Gastroesophageal sphincter (tissue), 4 donors: ENCODE measurements around the gene ODC1. TPM values are rescaled to one million over a fixed set of nuclear protein-coding genes. Genes with fewer than 3 reads are reported as not detected.

Source experiments
- ATAC-seq: fragments of 150-250 bp; one replicate; pipeline ENCODE4 v1.9.1; 2016; ENCODE audit warnings: mild to moderate bottlenecking, moderate library complexity
- H3K27ac ChIP-seq, 4 donors: fragments of 200-600 bp; sonication (generic) in 3 of 4; 1 replicate in 3 of 4; 2 replicates in 1 of 4; pipeline ENCODE4 v1.5.1; 2016 to 2019
- H3K27me3 ChIP-seq: fragments of 200-600 bp; sonication (generic); one replicate; pipeline ENCODE4 v1.5.1; 2019
- H3K36me3 ChIP-seq, 2 donors: fragments of 200-600 bp; sonication (generic); one replicate each; pipeline ENCODE4 v1.5.1; 2019; ENCODE audit warnings: control low read depth in 1 of 2
- H3K4me1 ChIP-seq, 3 donors: fragments of 200-600 bp; sonication (generic); 1 replicate in 2 of 3; 2 replicates in 1 of 3; pipeline ENCODE4 v1.5.1; 2016 to 2019; ENCODE audit warnings: control low read depth in 2 of 3
- H3K4me3 ChIP-seq, 2 donors: fragments of 200-600 bp; sonication (generic); one replicate each; pipeline ENCODE4 v1.5.1; 2019; ENCODE audit warnings: mild to moderate bottlenecking in 1 of 2, moderate library complexity in 1 of 2
- H3K9me3 ChIP-seq, 3 donors: fragments of 200-600 bp; sonication (generic); one replicate each; pipeline ENCODE4 v1.5.1; 2017 to 2019; ENCODE audit warnings: control low read depth in 2 of 3
- CTCF ChIP-seq, 4 experiments: fragments of 200-600 bp in 2 of 4; fragments of 450-650 bp in 2 of 4; sonication (generic) in 1 of 4; IDR thresholded peaks; one replicate each; pipeline ENCODE4 v1.5.1; 2017 to 2019; ENCODE audit warnings: antibody characterized with exemption in 4 of 4, mild to moderate bottlenecking in 2 of 4, moderate library complexity in 2 of 4
- EP300 ChIP-seq: sonication (generic); formaldehyde crosslinking; IDR thresholded peaks from one replicate; pipeline ENCODE4 v1.6.1; 2017; ENCODE audit warnings: antibody characterized with exemption, mild to moderate bottlenecking
- POLR2A ChIP-seq, 2 donors: fragments of 450-650 bp; IDR thresholded peaks; one replicate each; pipeline ENCODE4 v1.6.1; 2017; ENCODE audit warnings: antibody characterized with exemption in 2 of 2, mild to moderate bottlenecking in 2 of 2, moderate library complexity in 1 of 2
- POLR2AphosphoS5 ChIP-seq: sonication (generic); formaldehyde crosslinking; IDR thresholded peaks from one replicate; pipeline ENCODE4 v1.6.1; 2017; ENCODE audit warnings: antibody characterized with exemption
- WGBS, 2 donors: methylation state at CpG; one replicate each; pipeline ENCODE4 v1.1.5; 2018; ENCODE audit warnings: low coverage in 1 of 2; 5-methylcytosine and 5-hydroxymethylcytosine counted together
- total RNA-seq, 4 donors: library from RNA; depleted of rRNA; stranded (reverse); fragments of >200 nt; gene quantifications; one replicate each; pipeline ENCODE4 v1.1.0, GENCODE V29; 2016

The ODC1 gene
- total RNA-seq, 4 donors from 2014 or later: 105 to 199 (median 137) TPM

- no peaks in the 10 kb centered on the region for H3K9me3 ChIP-seq
- ATAC-seq: no peak
- TF ChIP-seq POLR2A (IDR thresholded peaks at IDR 0.05) (no peak), POLR2AphosphoS5 (no peak), EP300 (no peak), CTCF (IDR thresholded peaks at IDR 0.05) (no peak)
- H3K27ac ChIP-seq: no peak overlapping the region
- H3K4me3 ChIP-seq: no peak overlapping the region
- no peaks in the 10 kb centered on the region for H3K4me1 ChIP-seq
- 53 to 81% methylated on average over 3 of the region's 12 CpGs for WGBS, 2 donors
- H3K36me3 ChIP-seq: no peaks in the 10 kb centered on the region
- H3K27me3 ChIP-seq: no peaks in the 10 kb centered on the region
Observed at GRCh38 chr2:10469955-10470608, 22.0 kb upstream of the ODC1 start.

- TF ChIP-seq POLR2AphosphoS5: no peak
- TF ChIP-seq CTCF (IDR thresholded peaks at IDR 0.05): no peak
- no peak for TF ChIP-seq POLR2A (IDR thresholded peaks at IDR 0.05)
- no peak for TF ChIP-seq EP300
- H3K4me3 ChIP-seq: no peak overlapping the region
- no peaks in the 10 kb centered on the region for H3K4me1 ChIP-seq
- no peak for ATAC-seq
- no peaks in the 10 kb centered on the region for H3K27me3 ChIP-seq
- H3K27ac ChIP-seq: no peak overlapping the region
- WGBS, 2 donors: no CpG with 5 or more reads among the region's 4 CpGs
- no peaks in the 10 kb centered on the region for H3K36me3 ChIP-seq
- no peaks in the 10 kb centered on the region for H3K9me3 ChIP-seq
Observed at GRCh38 chr2:10469301-10469700, 21.2 kb upstream of the ODC1 start.

GRCh38 chr2:10467401-10467800 is 19.3 kb upstream of the ODC1 start:
- H3K27me3 ChIP-seq: no peaks in the 10 kb centered on the region
- H3K36me3 ChIP-seq: no peaks in the 10 kb centered on the region
- H3K4me1 ChIP-seq: no peaks in the 10 kb centered on the region
- WGBS, 2 donors: 48 to 66% methylated on average over 5 to 10 of the region's 15 CpGs
- ATAC-seq: no peak
- H3K9me3 ChIP-seq: no peaks in the 10 kb centered on the region
- no peak overlapping the region for H3K27ac ChIP-seq
- H3K4me3 ChIP-seq: no peak overlapping the region
- no peak for TF ChIP-seq POLR2A (IDR thresholded peaks at IDR 0.05)
- no peak for TF ChIP-seq EP300
- no peak for TF ChIP-seq CTCF (IDR thresholded peaks at IDR 0.05)
- no peak for TF ChIP-seq POLR2AphosphoS5

GRCh38 chr2:10466801-10467200 is 18.7 kb upstream of the ODC1 start:
- Histone ChIP-seq H3K27ac (no peak overlapping the region), H3K4me1 (no peaks in the 10 kb centered on the region), H3K36me3 (no peaks in the 10 kb centered on the region), H3K9me3 (no peaks in the 10 kb centered on the region), H3K27me3 (no peaks in the 10 kb centered on the region), H3K4me3 (no peak overlapping the region)
- no peak for ATAC-seq
- TF ChIP-seq EP300 (no peak), CTCF (IDR thresholded peaks at IDR 0.05) (no peak), POLR2AphosphoS5 (no peak), POLR2A (IDR thresholded peaks at IDR 0.05) (no peak)
- 77 to 100% methylated on average over 2 to 7 of the region's 11 CpGs for WGBS, 2 donors

- Histone ChIP-seq H3K4me1 (no peaks in the 10 kb centered on the region), H3K36me3 (no peaks in the 10 kb centered on the region), H3K9me3 (no peaks in the 10 kb centered on the region), H3K27me3 (no peaks in the 10 kb centered on the region), H3K4me3 (no peak overlapping the region), H3K27ac (no peak overlapping the region)
- WGBS, 2 donors: 79 to 85% methylated on average over 2 of the region's 5 CpGs
- TF ChIP-seq POLR2AphosphoS5: no peak
- no peak for ATAC-seq
Observed at GRCh38 chr2:10465910-10466309, 17.8 kb upstream of the ODC1 start.
